Uterus (tissue), 4 donors: ENCODE data around the gene FOXF2. TPM values are rescaled to one million over a fixed set of nuclear protein-coding genes. Genes with fewer than 3 reads are reported as not detected.

Experiments
- DNase-seq, 2 donors: peaks; one replicate each; pipeline ENCODE4 v3.0.0-alpha.2; 2019 to 2020
- H3K27ac ChIP-seq, 2 donors: fragments of 200-600 bp; sonication (generic); 1 replicate in 1 of 2; 2 replicates in 1 of 2; pipeline ENCODE4 v1.5.1; 2016 to 2018
- H3K27me3 ChIP-seq, 2 donors: fragments of 200-600 bp; sonication (generic); one replicate each; pipeline ENCODE4 v1.5.1; 2018 to 2019; ENCODE audit warnings: control low read depth in 1 of 2
- H3K36me3 ChIP-seq, 2 donors: fragments of 200-600 bp; sonication (generic); one replicate each; pipeline ENCODE4 v1.5.1; 2019; ENCODE audit warnings: control low read depth in 1 of 2
- H3K4me1 ChIP-seq, 2 donors: fragments of 200-600 bp; sonication (generic); one replicate each; pipeline ENCODE4 v1.5.1; 2018 to 2019; ENCODE audit warnings: control low read depth in 1 of 2
- H3K4me3 ChIP-seq, 2 donors: fragments of 200-600 bp; sonication (generic); 1 replicate in 1 of 2; 2 replicates in 1 of 2; pipeline ENCODE4 v1.5.1; 2018 to 2019; ENCODE audit warnings: mild to moderate bottlenecking in 1 of 2
- H3K9me3 ChIP-seq, 2 donors: fragments of 200-600 bp; sonication (generic); one replicate each; pipeline ENCODE4 v1.5.1; 2019; ENCODE audit warnings: control low read depth in 1 of 2
- CTCF ChIP-seq, 4 experiments: fragments of 200-600 bp in 2 of 4; fragments of 450-650 bp in 2 of 4; sonication (generic) in 2 of 4; IDR thresholded peaks; one replicate each; pipeline ENCODE4 v1.5.1; 2016 to 2019; ENCODE audit warnings: antibody characterized with exemption in 4 of 4, mild to moderate bottlenecking in 2 of 4, moderate library complexity in 1 of 4
- POLR2A ChIP-seq, 2 donors: fragments of 450-650 bp; IDR thresholded peaks; one replicate each; pipeline ENCODE4 v1.6.1; 2016; ENCODE audit warnings: antibody characterized with exemption in 2 of 2, mild to moderate bottlenecking in 1 of 2, moderate library complexity in 1 of 2
- intact Hi-C: fragments of 100-400 bp; cut with DNase I; formaldehyde crosslinking; loops from one replicate; pipeline ENCODE4 v1.15.1; 2023; ENCODE audit warnings: low total_unique reads
- total RNA-seq, 4 donors: library from RNA; depleted of rRNA in 3 of 4; stranded (reverse); fragments of >200 nt in 3 of 4; gene quantifications; one replicate each; pipeline versions ENCODE4 v1.1.0 to v1.2.4, GENCODE V29; 2014 to 2023
- donor health status: DM: yes; HTN: yes; CAD: no.

The FOXF2 gene
- total RNA-seq, 4 donors from 2014 or later, result not detected

- Histone ChIP-seq H3K27ac (no peak overlapping the region), H3K9me3 (no peaks in the 10 kb centered on the region), H3K4me1 (no peaks in the 10 kb centered on the region), H3K36me3 (no peaks in the 10 kb centered on the region), H3K27me3 (peaks cover 0 to 1% of the 10 kb centered on the region in 2 donors), H3K4me3 (no peak overlapping the region)
- TF ChIP-seq POLR2A (IDR thresholded peaks at IDR 0.05) (no peak), CTCF (IDR thresholded peaks at IDR 0.05) (no peak)
- DNase-seq, result no peak
- intact Hi-C loops, result no loop called here
Observed at GRCh38 chr6:1403851-1404712, 14.7 kb downstream of the FOXF2 start.

GRCh38 chr6:1404713-1405098 lies 15.3 kb downstream of the FOXF2 start:
- intact Hi-C loops, result no loop called here
- Histone ChIP-seq H3K4me3 (no peak overlapping the region), H3K9me3 (no peaks in the 10 kb centered on the region), H3K27ac (no peak overlapping the region), H3K27me3 (peaks cover 0 to 3% of the 10 kb centered on the region in 2 donors), H3K4me1 (no peaks in the 10 kb centered on the region), H3K36me3 (no peaks in the 10 kb centered on the region)
- TF ChIP-seq POLR2A (IDR thresholded peaks at IDR 0.05) (no peak), CTCF (IDR thresholded peaks at IDR 0.05) (no peak)
- DNase-seq, result no peak

- H3K4me3 ChIP-seq, result no peak overlapping the region
- no peaks in the 10 kb centered on the region for H3K36me3 ChIP-seq
- no peak for TF ChIP-seq POLR2A (IDR thresholded peaks at IDR 0.05)
- TF ChIP-seq CTCF (IDR thresholded peaks at IDR 0.05), result no peak
- H3K27ac ChIP-seq, result no peak overlapping the region
- DNase-seq, result no peak
- intact Hi-C loops, result no loop called here
- peaks cover 0 to 3% of the 10 kb centered on the region in 2 donors for H3K27me3 ChIP-seq
- H3K4me1 ChIP-seq, result no peaks in the 10 kb centered on the region
- H3K9me3 ChIP-seq, result no peaks in the 10 kb centered on the region
Observed at GRCh38 chr6:1405221-1405620, 15.8 kb downstream of the FOXF2 start.

- H3K27ac ChIP-seq, result no peak overlapping the region
- no peak for DNase-seq
Observed at GRCh38 chr6:1406306-1407072, 17.1 kb downstream of the FOXF2 start.

More at GRCh38 chr6:1406306-1407072, 17.1 kb downstream of the FOXF2 start:
- no peak overlapping the region for H3K4me3 ChIP-seq
- peaks cover 0 to 3% of the 10 kb centered on the region in 2 donors for H3K27me3 ChIP-seq
- intact Hi-C loops, result no loop called here
- TF ChIP-seq CTCF (IDR thresholded peaks at IDR 0.05), result no peak
- TF ChIP-seq POLR2A (IDR thresholded peaks at IDR 0.05), result no peak
- H3K36me3 ChIP-seq, result no peaks in the 10 kb centered on the region
- no peaks in the 10 kb centered on the region for H3K4me1 ChIP-seq
- H3K9me3 ChIP-seq, result no peaks in the 10 kb centered on the region
